DND-41 (cell line): ENCODE results near the gene GTSE1.

Experiments used
- EZH2 ChIP-seq: IDR thresholded peaks from 3 replicates; pipeline ENCODE4 v1.6.1; 2012; ENCODE audit warnings: borderline replicate concordance, low read depth, mild to moderate bottlenecking, moderate library complexity, low read length, inconsistent platforms; ENCODE audit not compliant: severe bottlenecking
- TF ChIP-seq, protein P1 (sequence below): IDR thresholded peaks from 2 replicates; pipeline ENCODE4 v1.5.1; 2012; ENCODE audit warnings: borderline replicate concordance, low read length, moderate library complexity, mild to moderate bottlenecking; ENCODE audit not compliant: poor library complexity, severe bottlenecking; ENCODE audit errors: extremely low read depth

DNA sequence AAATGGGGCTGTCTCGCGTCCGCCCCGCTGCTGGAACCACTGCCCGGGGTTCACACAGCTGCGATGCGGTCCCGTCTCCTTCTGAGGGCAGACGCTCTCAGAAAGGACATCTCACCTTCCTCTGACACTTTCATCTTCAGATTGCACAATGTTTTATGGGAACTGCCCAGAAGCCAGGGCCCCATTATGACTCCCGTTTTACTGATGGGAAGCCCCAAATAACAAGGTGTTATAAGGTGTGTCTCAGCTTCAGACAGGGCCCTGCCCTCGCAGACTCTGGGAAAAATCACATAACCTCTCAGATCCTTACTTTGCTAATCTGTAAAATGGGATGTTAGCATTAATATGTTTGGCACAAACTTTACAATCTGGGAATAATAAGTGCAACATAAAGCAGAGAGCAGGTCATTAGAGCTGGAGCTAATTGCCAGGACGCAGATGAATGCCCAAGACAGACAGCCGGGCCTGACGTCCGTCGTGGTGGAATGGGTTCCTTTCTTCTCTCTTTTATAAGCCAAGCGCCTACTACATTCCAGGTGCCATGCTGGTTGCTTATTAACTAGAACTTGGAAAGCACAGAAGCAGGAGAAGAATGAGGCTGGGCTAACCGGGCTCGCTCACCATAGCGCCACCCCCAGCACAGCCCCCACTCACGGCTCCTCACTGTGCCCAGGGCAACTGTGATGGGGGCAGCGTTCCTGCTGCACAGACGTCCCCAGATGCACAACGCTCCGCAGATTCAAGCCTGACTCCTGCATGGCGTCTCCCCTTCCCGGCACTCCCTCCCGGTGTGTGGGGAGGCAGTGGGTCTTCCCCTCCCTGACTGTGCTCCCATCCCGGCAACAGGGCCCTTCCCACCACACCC lies 82.6 kb downstream of the GTSE1 start:
- TF ChIP-seq, protein P1, sequence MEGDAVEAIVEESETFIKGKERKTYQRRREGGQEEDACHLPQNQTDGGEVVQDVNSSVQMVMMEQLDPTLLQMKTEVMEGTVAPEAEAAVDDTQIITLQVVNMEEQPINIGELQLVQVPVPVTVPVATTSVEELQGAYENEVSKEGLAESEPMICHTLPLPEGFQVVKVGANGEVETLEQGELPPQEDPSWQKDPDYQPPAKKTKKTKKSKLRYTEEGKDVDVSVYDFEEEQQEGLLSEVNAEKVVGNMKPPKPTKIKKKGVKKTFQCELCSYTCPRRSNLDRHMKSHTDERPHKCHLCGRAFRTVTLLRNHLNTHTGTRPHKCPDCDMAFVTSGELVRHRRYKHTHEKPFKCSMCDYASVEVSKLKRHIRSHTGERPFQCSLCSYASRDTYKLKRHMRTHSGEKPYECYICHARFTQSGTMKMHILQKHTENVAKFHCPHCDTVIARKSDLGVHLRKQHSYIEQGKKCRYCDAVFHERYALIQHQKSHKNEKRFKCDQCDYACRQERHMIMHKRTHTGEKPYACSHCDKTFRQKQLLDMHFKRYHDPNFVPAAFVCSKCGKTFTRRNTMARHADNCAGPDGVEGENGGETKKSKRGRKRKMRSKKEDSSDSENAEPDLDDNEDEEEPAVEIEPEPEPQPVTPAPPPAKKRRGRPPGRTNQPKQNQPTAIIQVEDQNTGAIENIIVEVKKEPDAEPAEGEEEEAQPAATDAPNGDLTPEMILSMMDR, result no peak
- no peak for TF ChIP-seq EZH2
